Cardiac muscle cell (in vitro differentiated cells and primary cell): ENCODE measurements around the gene UBL5. TPM values are rescaled to one million over a fixed set of nuclear protein-coding genes. Genes with fewer than 3 reads are reported as not detected.

Experiments used
- DNase-seq, 2 donors: peaks; one replicate each; pipeline versions ENCODE4 v3.0.0 to v3.0.0-alpha.2; 2010 to 2017; ENCODE audit warnings: low read depth in 1 of 2, low spot score in 1 of 2
- H3K27ac ChIP-seq: fragments of 200-600 bp; sonication (generic); 2 replicates; pipeline ENCODE4 v1.5.1; 2016
- H3K27me3 ChIP-seq: fragments of 200-600 bp; sonication (generic); 2 replicates; pipeline ENCODE4 v1.6.0; 2016; ENCODE audit warnings: control low read depth
- H3K36me3 ChIP-seq: fragments of 200-600 bp; sonication (generic); 2 replicates; pipeline ENCODE4 v1.5.1; 2016; ENCODE audit warnings: control low read depth
- H3K4me1 ChIP-seq: fragments of 200-600 bp; sonication (generic); 2 replicates; pipeline ENCODE4 v1.8.1; 2017; ENCODE audit warnings: low read depth, mild to moderate bottlenecking, mixed run types
- H3K4me3 ChIP-seq: fragments of 200-600 bp; sonication (generic); 2 replicates; pipeline ENCODE4 v1.5.1; 2016; ENCODE audit warnings: mild to moderate bottlenecking
- H3K9me3 ChIP-seq: fragments of 200-600 bp; sonication (generic); 2 replicates; pipeline ENCODE4 v1.5.1; 2017; ENCODE audit warnings: low read depth, mild to moderate bottlenecking, control low read depth
- CTCF ChIP-seq: IDR thresholded peaks from 2 replicates; pipeline ENCODE4 v1.5.1; 2012; ENCODE audit warnings: low read depth, mild to moderate bottlenecking, low read length
- polyA plus RNA-seq: library from polyadenylated mRNA; unstranded; fragments of >200 nt; fragmentation: Nextera tagmentation; extraction: Ambion mirVana; gene quantifications from 2 replicates; pipeline ENCODE4 v1.2.1, GENCODE V29; 2016
- total RNA-seq: library from RNA; depleted of rRNA; stranded (reverse); fragments of >200 nt; gene quantifications from 2 replicates; pipeline ENCODE4 v1.2.3, GENCODE V29; 2016

The UBL5 gene
- total and polyA plus RNA-seq, 2 experiments from 2014 or later: 511 to 943 TPM

DNA sequence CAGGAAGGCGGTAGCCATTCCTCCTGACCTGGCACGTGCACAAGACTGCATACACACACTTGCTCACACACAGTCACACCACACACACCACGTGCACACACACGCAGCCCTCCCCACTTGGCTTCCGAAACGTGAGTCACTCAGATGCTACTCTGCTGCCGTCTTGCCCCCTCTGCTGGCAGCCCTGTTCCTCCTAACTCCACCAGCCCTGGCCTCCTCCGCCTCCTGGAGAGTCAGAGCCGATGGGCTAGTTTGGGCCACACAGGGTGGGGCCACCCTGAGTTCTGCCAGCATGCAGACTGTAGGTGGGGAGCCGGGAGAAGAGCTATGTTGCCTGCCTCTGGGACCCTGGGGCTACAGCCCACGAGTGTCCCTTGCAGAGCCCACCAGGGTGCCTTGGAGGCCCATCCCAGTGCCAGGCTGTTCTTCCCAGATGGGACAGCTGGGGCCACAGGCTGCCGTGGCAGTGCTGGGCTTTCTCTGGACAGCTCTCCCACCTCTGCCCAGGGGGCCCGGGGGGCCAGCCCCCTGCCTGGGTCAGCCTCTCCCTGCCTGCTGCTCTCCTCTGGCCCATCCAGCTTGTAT lies 19.5 kb downstream of the UBL5 start:
- no peaks in the 10 kb centered on the region for H3K4me1 ChIP-seq
- H3K4me3 ChIP-seq: no peak overlapping the region
- TF ChIP-seq CTCF: peak; percentile 73
- H3K9me3 ChIP-seq: no peaks in the 10 kb centered on the region
- no peaks in the 10 kb centered on the region for H3K27me3 ChIP-seq
- H3K27ac ChIP-seq: no peak overlapping the region
- DNase-seq: peak in 1 of 2 donors; percentile 92
- peaks cover 7% of the 10 kb centered on the region for H3K36me3 ChIP-seq

GRCh38 chr19:9848060-9848459 lies 20.3 kb downstream of the UBL5 start:
- Histone ChIP-seq H3K4me1 (no peaks in the 10 kb centered on the region), H3K9me3 (no peaks in the 10 kb centered on the region), H3K27ac (no peak overlapping the region), H3K4me3 (no peak overlapping the region), H3K27me3 (no peaks in the 10 kb centered on the region), H3K36me3 (peaks cover 7% of the 10 kb centered on the region)
- peak; percentile 40 for TF ChIP-seq CTCF
- peak in 1 of 2 donors; percentile 35 for DNase-seq

- no peak for TF ChIP-seq CTCF
- no peak overlapping the region for H3K27ac ChIP-seq
- H3K4me1 ChIP-seq: no peaks in the 10 kb centered on the region
- no peaks in the 10 kb centered on the region for H3K27me3 ChIP-seq
- peaks cover 7% of the 10 kb centered on the region for H3K36me3 ChIP-seq
- H3K9me3 ChIP-seq: no peaks in the 10 kb centered on the region
- DNase-seq: no peak
- no peak overlapping the region for H3K4me3 ChIP-seq
Measured at GRCh38 chr19:9848762-9849161, 21.0 kb downstream of the UBL5 start.

GRCh38 chr19:9849791-9850190 lies 22.1 kb downstream of the UBL5 start:
- Histone ChIP-seq H3K36me3 (no peaks in the 10 kb centered on the region), H3K4me3 (no peak overlapping the region), H3K27me3 (no peaks in the 10 kb centered on the region), H3K9me3 (no peaks in the 10 kb centered on the region), H3K4me1 (no peaks in the 10 kb centered on the region), H3K27ac (no peak overlapping the region)
- TF ChIP-seq CTCF: no peak
- DNase-seq: no peak

DNA sequence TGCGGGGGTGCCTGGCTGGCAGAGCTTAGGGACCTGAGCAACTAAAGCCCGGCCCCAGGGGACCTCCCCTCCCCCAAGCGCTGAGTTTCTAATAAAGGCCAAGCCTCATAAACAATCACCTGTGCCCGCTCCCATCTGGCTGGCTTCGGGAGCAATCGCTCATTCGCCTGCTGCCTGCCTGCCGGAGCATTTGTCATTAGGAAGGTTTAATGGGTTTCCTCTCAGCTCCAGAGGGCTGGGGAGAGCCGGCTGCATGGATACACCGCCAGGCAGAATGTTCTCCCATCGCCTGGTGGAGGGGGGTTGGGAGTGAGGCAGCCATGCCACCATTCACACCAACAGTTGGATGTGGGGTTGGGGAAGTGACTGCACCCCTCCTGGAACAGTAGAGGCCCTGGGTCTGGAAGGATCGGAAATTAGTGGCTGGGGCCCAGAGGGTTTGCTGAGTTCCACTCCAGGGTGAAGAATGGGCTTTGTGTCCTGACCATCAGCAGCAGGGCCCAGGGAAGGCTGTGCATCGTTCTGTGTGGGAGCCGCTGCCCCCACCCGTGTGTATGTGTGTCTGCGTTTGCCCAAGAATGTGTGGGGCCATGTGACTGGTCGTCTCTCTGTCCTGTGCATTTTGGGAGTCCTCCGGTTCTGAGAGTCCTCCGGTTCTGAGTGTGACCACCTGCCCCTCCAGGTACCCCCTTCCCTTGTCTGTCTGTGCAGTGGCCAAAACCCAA lies 22.7 kb downstream of the UBL5 start:
- no peaks in the 10 kb centered on the region for H3K4me1 ChIP-seq
- no peaks in the 10 kb centered on the region for H3K9me3 ChIP-seq
- TF ChIP-seq CTCF: no peak
- no peaks in the 10 kb centered on the region for H3K27me3 ChIP-seq
- H3K27ac ChIP-seq: no peak overlapping the region
- no peak for DNase-seq
- H3K4me3 ChIP-seq: no peak overlapping the region
- H3K36me3 ChIP-seq: no peaks in the 10 kb centered on the region
